K562 (cell line): ENCODE measurements around the gene ATRIP. TPM values are rescaled to one million over a fixed set of nuclear protein-coding genes. Genes with fewer than 3 reads are reported as not detected.

Experiments
- ATAC-seq: fragments of 200-7000 bp; cut with Tn5 transposase; 3 replicates; pipeline ENCODE4 v1.9.1; 2020; ENCODE audit warnings: moderate library complexity
- BruUV-seq: library from RNA; stranded (reverse); fragments of 400-500 nt; replicated peaks from 2 replicates; lab custom pipeline; 2021; lab: Mats Ljungman, UMichigan
- CTCF ChIA-PET: fragments of 300-600 bp; formaldehyde crosslinking; extraction: SDS; loops from one replicate; lab custom pipeline; 2021; ENCODE audit warnings: low intra/inter-chr PET ratio; lab: Yijun Ruan, JAX
- POLR2A ChIA-PET: fragments of 300-600, 350-650 bp; sonication (Branson Sonifier 250); formaldehyde crosslinking; extraction: SDS; loops from one replicate; lab custom pipeline; 2021; ENCODE audit warnings: antibody characterized with exemption, inconsistent platforms; lab: Yijun Ruan, JAX
- DNase-seq, 4 experiments: peaks; one replicate each; pipeline versions ENCODE4 v3.0.0 to v3.0.0-alpha.2; 2011 to 2018; ENCODE audit warnings: low spot score in 3 of 4, mixed read lengths in 3 of 4; ENCODE audit errors: extremely low read depth in 1 of 4
- FAIRE-seq: peaks from 2 replicates; lab custom pipeline; 2011; peaks lifted over from hg19 to GRCh38; lab: Jason Lieb, UNC
- H2AFZ ChIP-seq: 2 replicates; pipeline ENCODE4 v1.6.0; 2011; ENCODE audit warnings: low read depth, low read length, control low read depth, inconsistent platforms
- H3K27ac ChIP-seq: fragments of 200-600 bp; 3 replicates; pipeline ENCODE4 v1.8.0; 2011; ENCODE audit warnings: low read depth, mild to moderate bottlenecking, control low read depth, inconsistent platforms, low read length, moderate library complexity, mixed read lengths; ENCODE audit errors: extremely low read depth
- H3K27me3 ChIP-seq, 2 experiments: fragments of 300-600 bp in 1 of 2; 2 replicates in 1 of 2; 3 replicates in 1 of 2; pipeline versions ENCODE4 v1.6.0 to v1.8.0; 2011; ENCODE audit warnings: inconsistent platforms in 2 of 2, low read length in 2 of 2, mild to moderate bottlenecking in 1 of 2, mixed read lengths in 1 of 2, moderate library complexity in 1 of 2; ENCODE audit not compliant: control insufficient read depth in 2 of 2, insufficient read depth in 2 of 2
- H3K36me3 ChIP-seq: fragments of 300-600 bp; 3 replicates; pipeline ENCODE4 v1.8.0; 2011; ENCODE audit warnings: mild to moderate bottlenecking, low read length, inconsistent platforms; ENCODE audit not compliant: control insufficient read depth, insufficient read depth
- H3K4me1 ChIP-seq, 2 experiments: fragments of 200-600 bp in 1 of 2; replicated peaks in 1 of 2; 2 replicates in 1 of 2; 3 replicates in 1 of 2; pipeline versions ENCODE4 v1.5.1 to v1.8.0; 2011; ENCODE audit warnings: inconsistent platforms in 2 of 2, low read length in 2 of 2, mild to moderate bottlenecking in 1 of 2, mixed read lengths in 1 of 2, moderate library complexity in 1 of 2; ENCODE audit not compliant: control insufficient read depth in 2 of 2, insufficient read depth in 2 of 2
- H3K4me2 ChIP-seq: 2 replicates; pipeline ENCODE4 v1.6.1; 2011; ENCODE audit warnings: low read length, control low read depth, inconsistent platforms, mixed read lengths; ENCODE audit not compliant: insufficient read depth
- H3K4me3 ChIP-seq: fragments of 200-600 bp; sonication (generic), shearing (Covaris generic); 2 replicates; pipeline ENCODE4 v1.5.1; 2016; ENCODE audit warnings: control low read depth, inconsistent platforms
- H3K79me2 ChIP-seq: fragments of 200-600 bp; 3 replicates; pipeline ENCODE4 v1.8.0; 2011; ENCODE audit warnings: low read length, inconsistent platforms; ENCODE audit not compliant: control insufficient read depth, insufficient read depth
- H3K9ac ChIP-seq, 2 experiments: 2 replicates each; pipeline versions ENCODE4 v1.6.0 to v1.6.1; 2011; ENCODE audit warnings: low read depth in 2 of 2, low read length in 2 of 2, control low read depth in 1 of 2, inconsistent platforms in 1 of 2, mild to moderate bottlenecking in 1 of 2, mixed read lengths in 1 of 2; ENCODE audit not compliant: insufficient read depth in 1 of 2
- H3K9me1 ChIP-seq: one replicate; pipeline ENCODE4 v1.6.0; 2011; ENCODE audit warnings: inconsistent platforms, mild to moderate bottlenecking, low read length, moderate library complexity; ENCODE audit not compliant: control insufficient read depth, insufficient read depth
- H3K9me3 ChIP-seq: replicated peaks from 2 replicates; pipeline ENCODE4 v1.5.1; 2011; ENCODE audit warnings: low read depth, low read length, inconsistent platforms; ENCODE audit not compliant: control insufficient read depth, insufficient read depth
- H4K20me1 ChIP-seq: replicated peaks from 2 replicates; pipeline ENCODE4 v1.6.1; 2011; ENCODE audit warnings: low read length, inconsistent platforms, mixed read lengths; ENCODE audit not compliant: control insufficient read depth, insufficient read depth
- CHD2 ChIP-seq: IDR thresholded peaks from 2 replicates; pipeline ENCODE4 v1.6.1; 2011; ENCODE audit warnings: low read depth, low read length
- HNRNPLL ChIP-seq: fragments of 200-400 bp; formaldehyde crosslinking; IDR thresholded peaks from 2 replicates; pipeline ENCODE4 v1.6.1; 2017; ENCODE audit warnings: low read length, low read depth, mild to moderate bottlenecking; ENCODE audit not compliant: poor library complexity, severe bottlenecking
- SIN3B ChIP-seq: fragments of 450-650 bp; IDR thresholded peaks from 2 replicates; pipeline ENCODE4 v1.6.1; 2017; ENCODE audit warnings: low read depth, mild to moderate bottlenecking, moderate library complexity
- ZNF316 ChIP-seq: fragments of 450-650 bp; IDR thresholded peaks from 2 replicates; pipeline ENCODE4 v1.6.1; 2016
- WGBS: fragments of 100-300 bp; shearing (Covaris generic); methylation state at CpG from one replicate; pipeline ENCODE4 v1.1.6; 2016; ENCODE audit warnings: low coverage, mixed read lengths; ENCODE audit not compliant: insufficient coverage; ENCODE audit errors: missing lambda C conversion rate; 5-methylcytosine and 5-hydroxymethylcytosine counted together
- in situ Hi-C: fragments of 300-500 bp; cut with MboI; formaldehyde crosslinking; loops from 4 replicates; pipeline ENCODE4 v1.15.0; 2018; ENCODE audit warnings: inconsistent platforms, mixed read lengths
- intact Hi-C: fragments of 100-400 bp; cut with micrococcal nuclease; formaldehyde crosslinking; loops from 2 replicates; pipeline ENCODE4 v1.14.2; 2022
- polyA plus RNA-seq, 8 experiments: library from polyadenylated mRNA; depleted of rRNA in 4 of 8; stranded (reverse) in 5 of 8; unstranded in 3 of 8; fragments of >200 nt; fragmentation: Nextera tagmentation in 2 of 8; fragmentation: Illumina TruSeq in 1 of 8; extraction: Ambion mirVana in 2 of 8; extraction: Trizol in 1 of 8; gene quantifications; 2 replicates each; pipeline versions ENCODE4 v1.2.1 to v1.2.3, GENCODE V29; 2011 to 2014; ENCODE audit warnings: inconsistent platforms in 1 of 8, missing spikeins in 1 of 8
- total RNA-seq, 7 experiments: library from RNA; depleted of rRNA in 6 of 7; stranded (reverse); fragments of >200 nt in 6 of 7; fragmentation: Illumina TruSeq in 2 of 7; extraction: Trizol in 2 of 7; gene quantifications; 2 replicates each; pipeline versions ENCODE4 v1.2.1 to v1.2.3, GENCODE V29; 2011 to 2021; ENCODE audit warnings: low replicate concordance in 1 of 7
- TF ChIP-seq, protein P1 (sequence below): sonication (generic); formaldehyde crosslinking; IDR thresholded peaks from 2 replicates; pipeline ENCODE4 v1.9.0; 2022; ENCODE audit warnings: mild to moderate bottlenecking, missing genetic modification reagents
- TF ChIP-seq, protein P2 (sequence below), 2 experiments: IDR thresholded peaks; 2 replicates each; pipeline ENCODE4 v1.6.1; 2011; ENCODE audit warnings: borderline replicate concordance in 1 of 2, control low read depth in 1 of 2, low read depth in 1 of 2, low read length in 1 of 2, mild to moderate bottlenecking in 1 of 2, mixed read lengths in 1 of 2, moderate library complexity in 1 of 2; ENCODE audit not compliant: insufficient read depth in 1 of 2, insufficient read length in 1 of 2, poor library complexity in 1 of 2, severe bottlenecking in 1 of 2; ENCODE audit errors: extremely low read depth in 1 of 2

Gene ATRIP
- total and polyA plus RNA-seq, 9 of the 15 experiments (the other 6 are each of a cell fraction or from before 2014, with no cell fraction given) = 1.7 to 15.7 (median 10.5) TPM

DNA sequence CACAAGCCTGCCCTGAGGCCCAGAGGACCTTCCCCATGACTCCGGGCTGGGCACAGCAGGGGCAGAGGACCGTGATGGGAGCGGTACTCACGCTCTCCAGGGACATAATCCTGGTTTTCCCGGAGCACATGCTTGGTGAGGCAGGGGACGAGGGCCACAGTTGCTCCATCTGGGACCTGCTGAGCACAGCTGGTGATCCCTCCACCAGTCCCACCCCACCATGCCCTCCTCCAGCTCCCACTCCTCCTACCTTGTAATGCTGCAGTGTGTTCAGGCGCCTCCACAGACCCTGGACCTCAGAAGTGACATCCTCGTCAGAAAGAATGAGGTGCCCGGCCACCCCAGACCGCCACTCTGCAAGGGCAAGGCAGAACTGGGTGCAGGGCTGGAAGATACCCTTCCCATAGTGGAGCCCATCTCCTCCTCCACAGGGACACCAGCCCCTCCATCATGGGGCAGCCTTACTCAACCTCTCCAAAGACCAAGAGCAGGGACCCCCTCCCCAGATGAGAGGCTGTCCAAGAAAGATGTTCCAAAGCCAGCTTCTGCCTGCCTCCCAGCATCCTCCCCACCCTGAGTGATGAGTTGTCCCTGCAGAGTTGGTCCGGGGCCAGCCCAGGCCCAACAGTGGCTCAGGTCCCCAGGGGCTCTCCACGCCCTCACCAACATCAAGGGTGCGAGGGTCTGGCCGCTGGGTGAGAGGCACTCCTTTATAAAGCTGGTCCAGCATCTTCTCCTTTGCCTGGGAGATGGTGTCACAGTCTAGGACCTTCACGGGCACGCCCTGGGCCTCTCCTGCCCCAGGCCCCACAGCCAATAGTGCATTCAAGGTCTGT is 36.1 kb upstream of the ATRIP start:
- H3K4me3 ChIP-seq = no peak overlapping the region
- H3K27me3 ChIP-seq = no peaks in the 10 kb centered on the region
- H3K9ac ChIP-seq = no peak overlapping the region
- intact Hi-C loops = no loop called here
- 0 out of 5 replicates have a peak, but pooled peaks cover 0 to 6% of the 10 kb centered on the region in 2 experiments for H3K4me1 ChIP-seq
- 0 out of 2 replicates have a peak, but pooled peaks cover 6% of the 10 kb centered on the region for H4K20me1 ChIP-seq
- ATAC-seq = no peak
- TF ChIP-seq CHD2 (no peak), ZNF316 (no peak), SIN3B (no peak), HNRNPLL (no peak)
- TF ChIP-seq, protein P1, sequence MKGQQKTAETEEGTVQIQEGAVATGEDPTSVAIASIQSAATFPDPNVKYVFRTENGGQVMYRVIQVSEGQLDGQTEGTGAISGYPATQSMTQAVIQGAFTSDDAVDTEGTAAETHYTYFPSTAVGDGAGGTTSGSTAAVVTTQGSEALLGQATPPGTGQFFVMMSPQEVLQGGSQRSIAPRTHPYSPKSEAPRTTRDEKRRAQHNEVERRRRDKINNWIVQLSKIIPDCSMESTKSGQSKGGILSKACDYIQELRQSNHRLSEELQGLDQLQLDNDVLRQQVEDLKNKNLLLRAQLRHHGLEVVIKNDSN (CRISPR knock-in tag) = no peak
- TF ChIP-seq, protein P2, sequence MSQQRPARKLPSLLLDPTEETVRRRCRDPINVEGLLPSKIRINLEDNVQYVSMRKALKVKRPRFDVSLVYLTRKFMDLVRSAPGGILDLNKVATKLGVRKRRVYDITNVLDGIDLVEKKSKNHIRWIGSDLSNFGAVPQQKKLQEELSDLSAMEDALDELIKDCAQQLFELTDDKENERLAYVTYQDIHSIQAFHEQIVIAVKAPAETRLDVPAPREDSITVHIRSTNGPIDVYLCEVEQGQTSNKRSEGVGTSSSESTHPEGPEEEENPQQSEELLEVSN (IDR thresholded peaks at IDR 0.05; ENCODE audit: borderline replicate concordance in 1 of 2, extremely low read depth in 1 of 2, insufficient read depth in 1 of 2, insufficient read length in 1 of 2, low read depth in 1 of 2, low read length in 1 of 2, poor library complexity in 1 of 2, severe bottlenecking in 1 of 2) = no peak
- TF ChIP-seq, all 486 proteins: peak for 0
- ChIA-PET CTCF (no interaction called here), POLR2A (interaction anchor here (1.2 kb wide), 1 partner anchor 26 kb away, joined by 3 read pairs; no protein-coding TSS in a partner anchor)
- in situ Hi-C loops = no loop called here
- no peak for FAIRE-seq
- BruUV-seq = no TSS peak
- no peaks in the 10 kb centered on the region for H3K36me3 ChIP-seq
- no peaks in the 10 kb centered on the region for H3K9me3 ChIP-seq
- no peaks in the 10 kb centered on the region for H3K9me1 ChIP-seq
- no peak overlapping the region for H3K27ac ChIP-seq
- H3K79me2 ChIP-seq = no peaks in the 10 kb centered on the region
- WGBS = 78% methylated on average over 12 of the region's 16 CpGs
- DNase-seq = no peak
- H3K4me2 ChIP-seq = no peak overlapping the region
- H2AFZ ChIP-seq = no peak overlapping the region
